K562 (cell line): Measurements from ENCODE around the gene COX4I2. TPM values are rescaled to one million over a fixed set of nuclear protein-coding genes. Genes with fewer than 3 reads are reported as not detected.
A peak's percentile ranks its signal among the peaks of the same experiment; 100 is the strongest.

ENCODE experiments used
- ATAC-seq: fragments of 200-7000 bp; cut with Tn5 transposase; 3 replicates; pipeline ENCODE4 v1.9.1; 2020; ENCODE audit warnings: moderate library complexity
- BruUV-seq: library from RNA; stranded (reverse); fragments of 400-500 nt; replicated peaks from 2 replicates; lab custom pipeline; 2021; lab: Mats Ljungman, UMichigan
- CTCF ChIA-PET: fragments of 300-600 bp; formaldehyde crosslinking; extraction: SDS; loops from one replicate; lab custom pipeline; 2021; ENCODE audit warnings: low intra/inter-chr PET ratio; lab: Yijun Ruan, JAX
- POLR2A ChIA-PET: fragments of 300-600, 350-650 bp; sonication (Branson Sonifier 250); formaldehyde crosslinking; extraction: SDS; loops from one replicate; lab custom pipeline; 2021; ENCODE audit warnings: antibody characterized with exemption, inconsistent platforms; lab: Yijun Ruan, JAX
- DNase-seq, 4 experiments: peaks; one replicate each; pipeline versions ENCODE4 v3.0.0 to v3.0.0-alpha.2; 2011 to 2018; ENCODE audit warnings: low spot score in 3 of 4, mixed read lengths in 3 of 4; ENCODE audit errors: extremely low read depth in 1 of 4
- FAIRE-seq: peaks from 2 replicates; lab custom pipeline; 2011; peaks lifted over from hg19 to GRCh38; lab: Jason Lieb, UNC
- H2AFZ ChIP-seq: 2 replicates; pipeline ENCODE4 v1.6.0; 2011; ENCODE audit warnings: low read depth, low read length, control low read depth, inconsistent platforms
- H3K27ac ChIP-seq: fragments of 200-600 bp; 3 replicates; pipeline ENCODE4 v1.8.0; 2011; ENCODE audit warnings: low read depth, mild to moderate bottlenecking, control low read depth, inconsistent platforms, low read length, moderate library complexity, mixed read lengths; ENCODE audit errors: extremely low read depth
- H3K27me3 ChIP-seq, 2 experiments: fragments of 300-600 bp in 1 of 2; 2 replicates in 1 of 2; 3 replicates in 1 of 2; pipeline versions ENCODE4 v1.6.0 to v1.8.0; 2011; ENCODE audit warnings: inconsistent platforms in 2 of 2, low read length in 2 of 2, mild to moderate bottlenecking in 1 of 2, mixed read lengths in 1 of 2, moderate library complexity in 1 of 2; ENCODE audit not compliant: control insufficient read depth in 2 of 2, insufficient read depth in 2 of 2
- H3K36me3 ChIP-seq: fragments of 300-600 bp; 3 replicates; pipeline ENCODE4 v1.8.0; 2011; ENCODE audit warnings: mild to moderate bottlenecking, low read length, inconsistent platforms; ENCODE audit not compliant: control insufficient read depth, insufficient read depth
- H3K4me1 ChIP-seq, 2 experiments: fragments of 200-600 bp in 1 of 2; replicated peaks in 1 of 2; 2 replicates in 1 of 2; 3 replicates in 1 of 2; pipeline versions ENCODE4 v1.5.1 to v1.8.0; 2011; ENCODE audit warnings: inconsistent platforms in 2 of 2, low read length in 2 of 2, mild to moderate bottlenecking in 1 of 2, mixed read lengths in 1 of 2, moderate library complexity in 1 of 2; ENCODE audit not compliant: control insufficient read depth in 2 of 2, insufficient read depth in 2 of 2
- H3K4me2 ChIP-seq: 2 replicates; pipeline ENCODE4 v1.6.1; 2011; ENCODE audit warnings: low read length, control low read depth, inconsistent platforms, mixed read lengths; ENCODE audit not compliant: insufficient read depth
- H3K4me3 ChIP-seq: fragments of 200-600 bp; sonication (generic), shearing (Covaris generic); 2 replicates; pipeline ENCODE4 v1.5.1; 2016; ENCODE audit warnings: control low read depth, inconsistent platforms
- H3K79me2 ChIP-seq: fragments of 200-600 bp; 3 replicates; pipeline ENCODE4 v1.8.0; 2011; ENCODE audit warnings: low read length, inconsistent platforms; ENCODE audit not compliant: control insufficient read depth, insufficient read depth
- H3K9ac ChIP-seq, 2 experiments: 2 replicates each; pipeline versions ENCODE4 v1.6.0 to v1.6.1; 2011; ENCODE audit warnings: low read depth in 2 of 2, low read length in 2 of 2, control low read depth in 1 of 2, inconsistent platforms in 1 of 2, mild to moderate bottlenecking in 1 of 2, mixed read lengths in 1 of 2; ENCODE audit not compliant: insufficient read depth in 1 of 2
- H3K9me1 ChIP-seq: one replicate; pipeline ENCODE4 v1.6.0; 2011; ENCODE audit warnings: inconsistent platforms, mild to moderate bottlenecking, low read length, moderate library complexity; ENCODE audit not compliant: control insufficient read depth, insufficient read depth
- H3K9me3 ChIP-seq: replicated peaks from 2 replicates; pipeline ENCODE4 v1.5.1; 2011; ENCODE audit warnings: low read depth, low read length, inconsistent platforms; ENCODE audit not compliant: control insufficient read depth, insufficient read depth
- H4K20me1 ChIP-seq: replicated peaks from 2 replicates; pipeline ENCODE4 v1.6.1; 2011; ENCODE audit warnings: low read length, inconsistent platforms, mixed read lengths; ENCODE audit not compliant: control insufficient read depth, insufficient read depth
- ATF6 ChIP-seq: sonication (generic); formaldehyde crosslinking; IDR thresholded peaks from 2 replicates; pipeline ENCODE4 v1.4.0; 2020; ENCODE audit warnings: mild to moderate bottlenecking, missing genetic modification reagents
- ERF ChIP-seq: fragments of 450-650 bp; formaldehyde crosslinking; IDR thresholded peaks from 2 replicates; pipeline ENCODE4 v1.4.0; 2020; ENCODE audit warnings: mild to moderate bottlenecking, mixed read lengths
- FOXP4 ChIP-seq: sonication (generic); formaldehyde crosslinking; IDR thresholded peaks from 2 replicates; pipeline ENCODE4 v1.8.0; 2022; ENCODE audit warnings: mild to moderate bottlenecking, missing genetic modification reagents, borderline replicate concordance
- KLF10 ChIP-seq: fragments of 250-450 bp; sonication (Bioruptor Pico); IDR thresholded peaks from 2 replicates; pipeline ENCODE4 v1.6.1; 2021; ENCODE audit warnings: matching md5 sums
- LARP7 ChIP-seq: fragments of 450-650 bp; IDR thresholded peaks from 2 replicates; pipeline ENCODE4 v1.6.1; 2016
- MITF ChIP-seq: IDR thresholded peaks from 2 replicates; pipeline ENCODE4 v1.6.1; 2014; ENCODE audit warnings: antibody characterized with exemption
- NR2C1 ChIP-seq, 2 experiments: fragments of 450-650 bp; IDR thresholded peaks; 2 replicates each; pipeline ENCODE4 v1.6.1; 2017; ENCODE audit warnings: mild to moderate bottlenecking in 2 of 2, antibody characterized with exemption in 1 of 2, inconsistent platforms in 1 of 2, missing compliant biosample characterization in 1 of 2, missing genetic modification characterization in 1 of 2
- SLC30A9 ChIP-seq: fragments of 250-450 bp; sonication (Bioruptor Pico); IDR thresholded peaks from 2 replicates; pipeline ENCODE4 v1.8.0; 2022; ENCODE audit warnings: mild to moderate bottlenecking, moderate library complexity
- SMAD1 ChIP-seq: fragments of 150-350 bp; IDR thresholded peaks from 2 replicates; pipeline ENCODE4 v1.6.1; 2014; ENCODE audit warnings: low read length, low read depth; ENCODE audit not compliant: partially characterized antibody
- ZNF232 ChIP-seq: sonication (generic); formaldehyde crosslinking; IDR thresholded peaks from 2 replicates; pipeline ENCODE4 v1.8.0; 2022; ENCODE audit warnings: mild to moderate bottlenecking, missing genetic modification reagents
- ZNF644 ChIP-seq: fragments of 200-800 bp; sonication (Bioruptor generic); IDR thresholded peaks from 2 replicates; pipeline ENCODE4 v1.6.1; 2016; ENCODE audit warnings: low read depth, missing genetic modification characterization, missing compliant biosample characterization
- WGBS: fragments of 100-300 bp; shearing (Covaris generic); methylation state at CpG from one replicate; pipeline ENCODE4 v1.1.6; 2016; ENCODE audit warnings: low coverage, mixed read lengths; ENCODE audit not compliant: insufficient coverage; ENCODE audit errors: missing lambda C conversion rate; 5-methylcytosine and 5-hydroxymethylcytosine counted together
- in situ Hi-C: fragments of 300-500 bp; cut with MboI; formaldehyde crosslinking; loops from 4 replicates; pipeline ENCODE4 v1.15.0; 2018; ENCODE audit warnings: inconsistent platforms, mixed read lengths
- intact Hi-C: fragments of 100-400 bp; cut with micrococcal nuclease; formaldehyde crosslinking; loops from 2 replicates; pipeline ENCODE4 v1.14.2; 2022
- polyA plus RNA-seq, 8 experiments: library from polyadenylated mRNA; depleted of rRNA in 4 of 8; stranded (reverse) in 5 of 8; unstranded in 3 of 8; fragments of >200 nt; fragmentation: Nextera tagmentation in 2 of 8; fragmentation: Illumina TruSeq in 1 of 8; extraction: Ambion mirVana in 2 of 8; extraction: Trizol in 1 of 8; gene quantifications; 2 replicates each; pipeline versions ENCODE4 v1.2.1 to v1.2.3, GENCODE V29; 2011 to 2014; ENCODE audit warnings: inconsistent platforms in 1 of 8, missing spikeins in 1 of 8
- total RNA-seq, 7 experiments: library from RNA; depleted of rRNA in 6 of 7; stranded (reverse); fragments of >200 nt in 6 of 7; fragmentation: Illumina TruSeq in 2 of 7; extraction: Trizol in 2 of 7; gene quantifications; 2 replicates each; pipeline versions ENCODE4 v1.2.1 to v1.2.3, GENCODE V29; 2011 to 2021; ENCODE audit warnings: low replicate concordance in 1 of 7
- TF ChIP-seq, protein P1 (sequence below): fragments of 200-800 bp; sonication (Bioruptor generic); IDR thresholded peaks from 2 replicates; pipeline ENCODE4 v1.6.1; 2017; ENCODE audit warnings: missing genetic modification characterization, missing compliant biosample characterization

COX4I2 gene
- total and polyA plus RNA-seq, 9 of the 15 experiments (the other 6 are each of a cell fraction or from before 2014, with no cell fraction given) = not detected

DNA sequence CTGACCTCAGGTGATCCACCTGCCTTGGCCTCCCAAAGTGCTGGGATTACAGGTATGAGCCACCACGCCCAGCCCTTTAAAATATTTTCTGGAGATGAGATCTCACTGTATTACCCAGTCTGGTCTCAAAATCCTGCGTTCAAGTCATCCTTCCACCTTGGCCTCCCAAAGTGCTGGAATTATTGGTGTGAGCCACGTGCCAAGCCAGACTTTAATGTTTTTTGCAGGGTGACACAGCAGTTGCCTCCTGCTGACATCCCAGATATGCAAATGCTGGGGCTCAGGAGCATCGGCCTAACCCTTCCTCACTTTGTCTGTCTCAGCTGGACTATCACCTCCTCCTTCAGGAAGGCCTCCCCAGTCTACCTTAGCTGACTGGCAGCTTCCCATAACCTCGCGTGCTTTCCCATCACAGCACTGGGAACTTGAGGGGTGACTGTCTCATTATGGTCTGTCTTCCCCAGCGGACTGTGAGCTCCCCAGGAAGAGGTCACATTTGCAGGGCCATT lies 46.9 kb upstream of the COX4I2 start (continued):
- TF ChIP-seq NR2C1 (IDR thresholded peaks at IDR 0.05) (no peak), NR2C1 (tag; IDR thresholded peaks at IDR 0.05) (0 out of 2 replicates have a peak, but pooled peaks have one; percentile 7), ZNF644 (tag) (no peak)

- ATAC-seq = peak; percentile 65
- CTCF ChIA-PET = no interaction called here
- H3K27me3 ChIP-seq = no peaks in the 10 kb centered on the region
- no peak overlapping the region for H3K4me2 ChIP-seq
- no peaks in the 10 kb centered on the region; the same call in 2 of the 3 replicates for H3K79me2 ChIP-seq
- peak; percentile 51 for FAIRE-seq
- peak overlapping the region; percentile 57; the same call in 2 of the 3 replicates for H3K27ac ChIP-seq
- intact Hi-C loops = no loop called here
- H2AFZ ChIP-seq = peak overlapping the region; percentile 39; the same call in 1 of the 2 replicates
- 35% methylated on average over 8 of the region's 11 CpGs for WGBS
- peak; percentile 54 to 66 (median 62) for DNase-seq
- no peaks in the 10 kb centered on the region for H4K20me1 ChIP-seq
- peak overlapping the region in 1 of 2 experiments; percentile 68; a peak in 2 of 4 replicates for H3K9ac ChIP-seq
- POLR2A ChIA-PET = interaction anchor here (0.6 to 1.9 kb wide), 6 partner anchors 8 to 26 kb away, joined by 3 to 17 read pairs (median 4); partner anchors contain the start of gene ID1
- H3K4me3 ChIP-seq = no peak overlapping the region
- no peaks in the 10 kb centered on the region for H3K9me3 ChIP-seq
- no TSS peak for BruUV-seq
- H3K4me1 ChIP-seq = peaks cover 34 to 35% of the 10 kb centered on the region in 2 experiments
- H3K36me3 ChIP-seq = no peaks in the 10 kb centered on the region
- H3K9me1 ChIP-seq = no peaks in the 10 kb centered on the region
- in situ Hi-C loops = loop anchor here (25.0 kb wide), 1 partner anchor 1044 kb away; no protein-coding TSS in a partner anchor
- no peak for TF ChIP-seq MITF
- TF ChIP-seq, protein P1, sequence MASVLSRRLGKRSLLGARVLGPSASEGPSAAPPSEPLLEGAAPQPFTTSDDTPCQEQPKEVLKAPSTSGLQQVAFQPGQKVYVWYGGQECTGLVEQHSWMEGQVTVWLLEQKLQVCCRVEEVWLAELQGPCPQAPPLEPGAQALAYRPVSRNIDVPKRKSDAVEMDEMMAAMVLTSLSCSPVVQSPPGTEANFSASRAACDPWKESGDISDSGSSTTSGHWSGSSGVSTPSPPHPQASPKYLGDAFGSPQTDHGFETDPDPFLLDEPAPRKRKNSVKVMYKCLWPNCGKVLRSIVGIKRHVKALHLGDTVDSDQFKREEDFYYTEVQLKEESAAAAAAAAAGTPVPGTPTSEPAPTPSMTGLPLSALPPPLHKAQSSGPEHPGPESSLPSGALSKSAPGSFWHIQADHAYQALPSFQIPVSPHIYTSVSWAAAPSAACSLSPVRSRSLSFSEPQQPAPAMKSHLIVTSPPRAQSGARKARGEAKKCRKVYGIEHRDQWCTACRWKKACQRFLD (CRISPR knock-in tag) = no peak
- TF ChIP-seq SMAD1 = no peak
- no peak for TF ChIP-seq LARP7
- no peak for TF ChIP-seq ATF6 (CRISPR knock-in tag)
- TF ChIP-seq ZNF232 = no peak
- TF ChIP-seq FOXP4 (CRISPR knock-in tag) = no peak
- TF ChIP-seq ERF (CRISPR knock-in tag) = no peak
- no peak for TF ChIP-seq SLC30A9 (CRISPR knock-in tag)
- no peak for TF ChIP-seq KLF10
Measured at GRCh38 chr20:31593221-31594001, 44.3 kb upstream of the COX4I2 start.
